22Rv1 (cell line): ENCODE measurements around the gene PGGT1B.

Source experiments
- CTCF ChIP-seq: fragments of 450-650 bp; IDR thresholded peaks from 2 replicates; pipeline ENCODE4 v1.5.1; 2017; ENCODE audit warnings: mild to moderate bottlenecking
- ZFX ChIP-seq: fragments of 450-650 bp; IDR thresholded peaks from 2 replicates; pipeline ENCODE4 v1.6.1; 2017; ENCODE audit warnings: antibody characterized with exemption, borderline replicate concordance

- no peak for TF ChIP-seq CTCF
- TF ChIP-seq ZFX, result no peak
Measured at GRCh38 chr5:115165790-115166189, 96.9 kb downstream of the PGGT1B start.
